HepG2 (cell line): Measurements from ENCODE around the gene UBQLN1. TPM values are rescaled to one million over a fixed set of nuclear protein-coding genes. Genes with fewer than 3 reads are reported as not detected.

Experiments
- ATRX ChIP-seq: sonication (generic); formaldehyde crosslinking; IDR thresholded peaks from 2 replicates; pipeline ENCODE4 v1.4.0; 2020; ENCODE audit warnings: missing genetic modification reagents, borderline replicate concordance
- CBX1 ChIP-seq: IDR thresholded peaks from one replicate; pipeline ENCODE4 v1.6.1; 2016; ENCODE audit warnings: antibody characterized with exemption, low read depth
- GATA4 ChIP-seq: sonication (generic); IDR thresholded peaks from 2 replicates; pipeline ENCODE4 v1.6.1; 2016; ENCODE audit warnings: antibody characterized with exemption, low read depth, borderline replicate concordance
- HDAC1 ChIP-seq: sonication (generic); formaldehyde crosslinking; IDR thresholded peaks from 2 replicates; pipeline ENCODE4 v1.5.1; 2020; ENCODE audit warnings: mild to moderate bottlenecking, missing genetic modification reagents
- HNRNPK ChIP-seq: fragments of 200-400 bp; formaldehyde crosslinking; IDR thresholded peaks from 2 replicates; pipeline ENCODE4 v1.6.1; 2018; ENCODE audit warnings: low read length, low read depth, moderate library complexity, mild to moderate bottlenecking; ENCODE audit not compliant: poor library complexity, severe bottlenecking
- KDM5B ChIP-seq: sonication (generic); formaldehyde crosslinking; IDR thresholded peaks from 2 replicates; pipeline ENCODE4 v1.4.0; 2020; ENCODE audit warnings: missing genetic modification reagents, mild to moderate bottlenecking, borderline replicate concordance
- NCOA5 ChIP-seq: sonication (generic); formaldehyde crosslinking; IDR thresholded peaks from 2 replicates; pipeline ENCODE4 v1.4.0; 2020; ENCODE audit warnings: missing genetic modification reagents
- POLR2AphosphoS5 ChIP-seq: IDR thresholded peaks from 2 replicates; pipeline ENCODE4 v1.6.1; 2012; ENCODE audit warnings: low read depth, low read length
- RFXAP ChIP-seq: sonication (generic); formaldehyde crosslinking; IDR thresholded peaks from 2 replicates; pipeline ENCODE4 v1.4.0; 2020; ENCODE audit warnings: missing genetic modification reagents, borderline replicate concordance
- SIX1 ChIP-seq: sonication (generic); formaldehyde crosslinking; IDR thresholded peaks from 2 replicates; pipeline ENCODE4 v1.4.0; 2020; ENCODE audit warnings: missing genetic modification reagents, borderline replicate concordance
- SMAD9 ChIP-seq: sonication (generic); formaldehyde crosslinking; IDR thresholded peaks from 2 replicates; pipeline ENCODE4 v1.5.1; 2020; ENCODE audit warnings: mild to moderate bottlenecking, missing genetic modification reagents
- SRSF4 ChIP-seq: fragments of 200-400 bp; formaldehyde crosslinking; IDR thresholded peaks from one replicate; pipeline ENCODE4 v1.6.1; 2018; ENCODE audit warnings: mild to moderate bottlenecking, low read depth, low read length, moderate library complexity; ENCODE audit not compliant: poor library complexity, severe bottlenecking
- TARDBP ChIP-seq: sonication (generic); formaldehyde crosslinking; IDR thresholded peaks from 2 replicates; pipeline ENCODE4 v1.8.0; 2022; ENCODE audit warnings: mild to moderate bottlenecking, missing genetic modification reagents
- TBL1XR1 ChIP-seq: fragments of 150-350 bp; IDR thresholded peaks from 2 replicates; pipeline ENCODE4 v1.6.1; 2014; ENCODE audit warnings: borderline replicate concordance, low read length; ENCODE audit not compliant: partially characterized antibody
- U2AF1 ChIP-seq: fragments of 200-400 bp; formaldehyde crosslinking; optimal IDR thresholded peaks from 2 replicates; pipeline ENCODE3; 2017; ENCODE audit warnings: mild to moderate bottlenecking, low read depth, low read length
- ZMYM3 ChIP-seq: sonication (generic); formaldehyde crosslinking; IDR thresholded peaks from 2 replicates; pipeline ENCODE4 v1.5.1; 2020; ENCODE audit warnings: mild to moderate bottlenecking, missing genetic modification reagents
- ZNF207 ChIP-seq: fragments of 450-650 bp; IDR thresholded peaks from 2 replicates; pipeline ENCODE4 v1.6.1; 2016; ENCODE audit warnings: antibody characterized with exemption, borderline replicate concordance
- ZNF230 ChIP-seq: sonication (generic); formaldehyde crosslinking; IDR thresholded peaks from 2 replicates; pipeline ENCODE4 v1.4.0; 2020; ENCODE audit warnings: mild to moderate bottlenecking, missing genetic modification reagents
- ZNF616 ChIP-seq: sonication (generic); formaldehyde crosslinking; IDR thresholded peaks from 2 replicates; pipeline ENCODE4 v1.5.0; 2020; ENCODE audit warnings: low read depth, mild to moderate bottlenecking, missing genetic modification reagents
- ZNF709 ChIP-seq: sonication (generic); formaldehyde crosslinking; IDR thresholded peaks from 2 replicates; pipeline ENCODE4 v1.5.0; 2020; ENCODE audit warnings: mild to moderate bottlenecking, missing genetic modification reagents
- ZNF770 ChIP-seq: sonication (generic); formaldehyde crosslinking; IDR thresholded peaks from 2 replicates; pipeline ENCODE4 v1.5.0; 2020; ENCODE audit warnings: mild to moderate bottlenecking, missing genetic modification reagents
- ZNF777 ChIP-seq: sonication (generic); formaldehyde crosslinking; IDR thresholded peaks from 2 replicates; pipeline ENCODE4 v1.4.0; 2020; ENCODE audit warnings: missing genetic modification reagents
- ZNF788 ChIP-seq: sonication (generic); formaldehyde crosslinking; IDR thresholded peaks from 2 replicates; pipeline ENCODE4 v1.5.0; 2020; ENCODE audit warnings: mild to moderate bottlenecking, missing genetic modification reagents, borderline replicate concordance
- polyA plus RNA-seq, 8 experiments: library from polyadenylated mRNA; depleted of rRNA in 3 of 8; stranded (reverse) in 7 of 8; unstranded in 1 of 8; fragments of >200 nt; fragmentation: Illumina TruSeq in 4 of 8; extraction: Trizol in 4 of 8; gene quantifications; 2 replicates each; pipeline versions ENCODE4 v1.2.1 to v1.2.3, GENCODE V29; 2011 to 2016; ENCODE audit warnings: low read depth in 4 of 8, missing spikeins in 1 of 8, mixed read lengths in 1 of 8; ENCODE audit not compliant: insufficient read depth in 1 of 8
- total RNA-seq, 5 experiments: library from RNA; depleted of rRNA; stranded (reverse); fragments of >200 nt; fragmentation: Illumina TruSeq; extraction: Trizol; gene quantifications; 2 replicates each; pipeline ENCODE4 v1.2.3, GENCODE V29; 2016; ENCODE audit warnings: low read depth in 1 of 5
- TF ChIP-seq, protein P1 (sequence below): sonication (generic); formaldehyde crosslinking; IDR thresholded peaks from 2 replicates; pipeline ENCODE4 v1.4.0; 2020; ENCODE audit warnings: missing genetic modification reagents
- TF ChIP-seq, protein P2 (sequence below): sonication (generic); formaldehyde crosslinking; IDR thresholded peaks from 2 replicates; pipeline ENCODE4 v1.5.0; 2020; ENCODE audit warnings: missing genetic modification reagents

The UBQLN1 gene
- total and polyA plus RNA-seq, 2 of the 13 experiments (the other 11 are each of a cell fraction or from before 2014, with no cell fraction given): 78.1 to 83.8 TPM

- TF ChIP-seq ZNF709 (CRISPR knock-in tag) (0 out of 2 replicates have a peak, but pooled peaks have one; percentile 31), ZNF616 (CRISPR knock-in tag) (no peak), ZNF777 (CRISPR knock-in tag) (no peak), SRSF4 (no peak), POLR2AphosphoS5 (no peak), TARDBP (CRISPR knock-in tag) (no peak), SIX1 (CRISPR knock-in tag) (no peak), KDM5B (no peak), SMAD9 (CRISPR knock-in tag) (no peak), HNRNPK (no peak), ZNF788 (CRISPR knock-in tag) (no peak), NCOA5 (CRISPR knock-in tag) (no peak), TBL1XR1 (no peak), GATA4 (no peak), ZNF230 (CRISPR knock-in tag) (no peak), RFXAP (CRISPR knock-in tag) (no peak), CBX1 (no peak), ZNF207 (no peak), ZNF770 (0 out of 2 replicates have a peak, but pooled peaks have one; percentile 27), HDAC1 (CRISPR knock-in tag) (no peak), ATRX (CRISPR knock-in tag) (no peak), ZMYM3 (CRISPR knock-in tag) (no peak), U2AF1 (no peak)
- TF ChIP-seq, protein P1, sequence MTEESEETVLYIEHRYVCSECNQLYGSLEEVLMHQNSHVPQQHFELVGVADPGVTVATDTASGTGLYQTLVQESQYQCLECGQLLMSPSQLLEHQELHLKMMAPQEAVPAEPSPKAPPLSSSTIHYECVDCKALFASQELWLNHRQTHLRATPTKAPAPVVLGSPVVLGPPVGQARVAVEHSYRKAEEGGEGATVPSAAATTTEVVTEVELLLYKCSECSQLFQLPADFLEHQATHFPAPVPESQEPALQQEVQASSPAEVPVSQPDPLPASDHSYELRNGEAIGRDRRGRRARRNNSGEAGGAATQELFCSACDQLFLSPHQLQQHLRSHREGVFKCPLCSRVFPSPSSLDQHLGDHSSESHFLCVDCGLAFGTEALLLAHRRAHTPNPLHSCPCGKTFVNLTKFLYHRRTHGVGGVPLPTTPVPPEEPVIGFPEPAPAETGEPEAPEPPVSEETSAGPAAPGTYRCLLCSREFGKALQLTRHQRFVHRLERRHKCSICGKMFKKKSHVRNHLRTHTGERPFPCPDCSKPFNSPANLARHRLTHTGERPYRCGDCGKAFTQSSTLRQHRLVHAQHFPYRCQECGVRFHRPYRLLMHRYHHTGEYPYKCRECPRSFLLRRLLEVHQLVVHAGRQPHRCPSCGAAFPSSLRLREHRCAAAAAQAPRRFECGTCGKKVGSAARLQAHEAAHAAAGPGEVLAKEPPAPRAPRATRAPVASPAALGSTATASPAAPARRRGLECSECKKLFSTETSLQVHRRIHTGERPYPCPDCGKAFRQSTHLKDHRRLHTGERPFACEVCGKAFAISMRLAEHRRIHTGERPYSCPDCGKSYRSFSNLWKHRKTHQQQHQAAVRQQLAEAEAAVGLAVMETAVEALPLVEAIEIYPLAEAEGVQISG (CRISPR knock-in tag): 0 out of 2 replicates have a peak, but pooled peaks have one; percentile 2
- TF ChIP-seq, protein P2, sequence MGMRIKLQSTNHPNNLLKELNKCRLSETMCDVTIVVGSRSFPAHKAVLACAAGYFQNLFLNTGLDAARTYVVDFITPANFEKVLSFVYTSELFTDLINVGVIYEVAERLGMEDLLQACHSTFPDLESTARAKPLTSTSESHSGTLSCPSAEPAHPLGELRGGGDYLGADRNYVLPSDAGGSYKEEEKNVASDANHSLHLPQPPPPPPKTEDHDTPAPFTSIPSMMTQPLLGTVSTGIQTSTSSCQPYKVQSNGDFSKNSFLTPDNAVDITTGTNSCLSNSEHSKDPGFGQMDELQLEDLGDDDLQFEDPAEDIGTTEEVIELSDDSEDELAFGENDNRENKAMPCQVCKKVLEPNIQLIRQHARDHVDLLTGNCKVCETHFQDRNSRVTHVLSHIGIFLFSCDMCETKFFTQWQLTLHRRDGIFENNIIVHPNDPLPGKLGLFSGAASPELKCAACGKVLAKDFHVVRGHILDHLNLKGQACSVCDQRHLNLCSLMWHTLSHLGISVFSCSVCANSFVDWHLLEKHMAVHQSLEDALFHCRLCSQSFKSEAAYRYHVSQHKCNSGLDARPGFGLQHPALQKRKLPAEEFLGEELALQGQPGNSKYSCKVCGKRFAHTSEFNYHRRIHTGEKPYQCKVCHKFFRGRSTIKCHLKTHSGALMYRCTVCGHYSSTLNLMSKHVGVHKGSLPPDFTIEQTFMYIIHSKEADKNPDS (CRISPR knock-in tag): no peak
These were observed 879 bp upstream of the UBQLN1 start (continued) for GRCh38 chr9:83708515-83709158.
